Mesothelial cell of epicardium (in vitro differentiated cells): ENCODE measurements around the gene FDXR. TPM values are rescaled to one million over a fixed set of nuclear protein-coding genes. Genes with fewer than 3 reads are reported as not detected.

Experiments
- DNase-seq, 2 experiments: peaks; one replicate each; pipeline ENCODE4 v3.0.0; 2021; ENCODE audit warnings: low spot score in 2 of 2; ENCODE audit not compliant: unreplicated experiment in 2 of 2
- H3K27ac Mint-ChIP-seq: 2 replicates; pipeline ENCODE4 v1.8.0; 2021; ENCODE audit warnings: mixed read lengths
- H3K27me3 Mint-ChIP-seq: 2 replicates; pipeline ENCODE4 v1.8.0; 2021; ENCODE audit warnings: low read depth, mixed read lengths
- H3K36me3 Mint-ChIP-seq: 2 replicates; pipeline ENCODE4 v1.8.0; 2021; ENCODE audit warnings: mixed read lengths
- H3K4me1 Mint-ChIP-seq: 2 replicates; pipeline ENCODE4 v1.8.0; 2021; ENCODE audit warnings: mixed read lengths
- H3K4me3 Mint-ChIP-seq: 2 replicates; pipeline ENCODE4 v1.8.0; 2021; ENCODE audit warnings: mild to moderate bottlenecking, moderate library complexity, mixed read lengths
- H3K9me3 Mint-ChIP-seq: 2 replicates; pipeline ENCODE4 v1.8.0; 2021; ENCODE audit warnings: mixed read lengths
- CTCF ChIP-seq: fragments of 200-600 bp; sonication (generic); IDR thresholded peaks from one replicate; pipeline ENCODE4 v1.5.0; 2021; ENCODE audit warnings: antibody characterized with exemption; ENCODE audit not compliant: unreplicated experiment
- total RNA-seq: library from RNA; stranded (reverse); gene quantifications from 3 replicates; pipeline ENCODE4 v1.2.1, GENCODE V29; 2021

FDXR gene
- total RNA-seq, 1 donor from 2014 or later: 20.4 TPM

GRCh38 chr17:74882517-74883240, 9.9 kb upstream of the FDXR start:
- Mint-ChIP-seq H3K36me3 (no peaks in the 10 kb centered on the region), H3K27ac (no peak overlapping the region), H3K4me3 (no peak overlapping the region), H3K27me3 (peaks cover 27% of the 10 kb centered on the region), H3K9me3 (no peaks in the 10 kb centered on the region), H3K4me1 (no peaks in the 10 kb centered on the region)
- DNase-seq: no peak
- TF ChIP-seq CTCF: no peak

GRCh38 chr17:74881073-74881472, 8.3 kb upstream of the FDXR start:
- DNase-seq: no peak
- Mint-ChIP-seq H3K9me3 (no peaks in the 10 kb centered on the region), H3K27ac (no peak overlapping the region), H3K36me3 (no peaks in the 10 kb centered on the region), H3K4me3 (no peak overlapping the region), H3K4me1 (no peaks in the 10 kb centered on the region), H3K27me3 (peaks cover 21% of the 10 kb centered on the region)
- TF ChIP-seq CTCF: no peak

GRCh38 chr17:74879308-74879707, 6.5 kb upstream of the FDXR start:
- H3K9me3 Mint-ChIP-seq: no peaks in the 10 kb centered on the region

GRCh38 chr17:74878658-74879057, 5.9 kb upstream of the FDXR start:
- no peak overlapping the region for H3K27ac Mint-ChIP-seq
- H3K4me1 Mint-ChIP-seq: peaks cover 3% of the 10 kb centered on the region
- no peak for DNase-seq
- no peaks in the 10 kb centered on the region for H3K36me3 Mint-ChIP-seq
- no peak for TF ChIP-seq CTCF
- H3K9me3 Mint-ChIP-seq: no peaks in the 10 kb centered on the region
- H3K4me3 Mint-ChIP-seq: no peak overlapping the region
- H3K27me3 Mint-ChIP-seq: peaks cover 14% of the 10 kb centered on the region

More at GRCh38 chr17:74879308-74879707, 6.5 kb upstream of the FDXR start:
- peaks cover 14% of the 10 kb centered on the region for H3K27me3 Mint-ChIP-seq
- no peak for TF ChIP-seq CTCF
- no peak overlapping the region for H3K27ac Mint-ChIP-seq
- no peaks in the 10 kb centered on the region for H3K36me3 Mint-ChIP-seq
- no peak for DNase-seq
- no peaks in the 10 kb centered on the region for H3K4me1 Mint-ChIP-seq
- no peak overlapping the region for H3K4me3 Mint-ChIP-seq

GRCh38 chr17:74877592-74878548, 5.1 kb upstream of the FDXR start:
- no peak for DNase-seq
- H3K4me1 Mint-ChIP-seq: peaks cover 5% of the 10 kb centered on the region
- peaks cover 9% of the 10 kb centered on the region for H3K27me3 Mint-ChIP-seq
- H3K27ac Mint-ChIP-seq: no peak overlapping the region
- no peak overlapping the region for H3K4me3 Mint-ChIP-seq
- TF ChIP-seq CTCF: no peak
- H3K9me3 Mint-ChIP-seq: no peaks in the 10 kb centered on the region
- no peaks in the 10 kb centered on the region for H3K36me3 Mint-ChIP-seq
